Spleen (tissue), 7 donors: ENCODE results near the gene RNASE3.

Experiments
- CTCF ChIP-seq, 11 experiments: fragments of 200-600 bp in 7 of 11; fragments of 450-650 bp in 4 of 11; sonication (generic) in 4 of 11; IDR thresholded peaks in 8 of 11; conservative IDR thresholded peaks in 3 of 11; 1 replicate in 7 of 11; 2 replicates in 4 of 11; pipeline versions ENCODE4 v1.4.0 to v1.8.0; 2016 to 2021; ENCODE audit warnings: antibody characterized with exemption in 11 of 11, inconsistent platforms in 4 of 11, mild to moderate bottlenecking in 1 of 11
- POLR2A ChIP-seq, 3 donors: fragments of 450-650 bp; IDR thresholded peaks; one replicate each; pipeline ENCODE4 v1.5.1; 2017; ENCODE audit warnings: antibody characterized with exemption in 3 of 3, mild to moderate bottlenecking in 1 of 3
- POLR2AphosphoS5 ChIP-seq, 3 donors: sonication (generic); formaldehyde crosslinking; IDR thresholded peaks; one replicate each; pipeline ENCODE4 v1.5.1; 2017; ENCODE audit warnings: antibody characterized with exemption in 3 of 3
- donor health status: DM: no; HTN: no; CAD: no; lungs with moderate emphysema.
- donor health status: DM: no; HTN: no; CAD: no.
- donor health status: DM: no; HTN: no; CAD: no.

- no peak for TF ChIP-seq POLR2A (IDR thresholded peaks at IDR 0.05)
- no peak for TF ChIP-seq CTCF (IDR thresholded peaks at IDR 0.05 in 8 of 11, conservative IDR thresholded peaks at IDR 0.05 in 3 of 11)
- no peak for TF ChIP-seq POLR2AphosphoS5 (IDR thresholded peaks at IDR 0.05)
Observed at GRCh38 chr14:20877016-20877415, 14.2 kb upstream of the RNASE3 start.
